Motor neuron (in vitro differentiated cells): ENCODE results near the gene THSD7B. TPM values are rescaled to one million over a fixed set of nuclear protein-coding genes. Genes with fewer than 3 reads are reported as not detected.

Experiments used
- ATAC-seq, 8 experiments: fragments of 200-7000 bp; cut with Tn5 transposase; replicated peaks in 6 of 8; 2 replicates each; pipeline ENCODE4 v1.8.0; 2021; ENCODE audit warnings: mild to moderate bottlenecking in 8 of 8, moderate library complexity in 8 of 8
- H3K27ac ChIP-seq, 2 donors: fragments of 250-450 bp; sonication (Bioruptor Pico); 2 replicates each; pipeline ENCODE4 v1.9.0; 2021; ENCODE audit warnings: antibody characterized with exemption in 2 of 2, mild to moderate bottlenecking in 2 of 2, moderate library complexity in 1 of 2
- H3K4me1 ChIP-seq, 2 donors: fragments of 250-450 bp; sonication (Bioruptor Pico); replicated peaks in 1 of 2; 2 replicates each; pipeline ENCODE4 v1.6.1; 2021; ENCODE audit warnings: antibody characterized with exemption in 2 of 2, mild to moderate bottlenecking in 2 of 2, moderate library complexity in 1 of 2
- H3K4me3 ChIP-seq, 5 donors: fragments of 250-450 bp; sonication (Bioruptor Pico); 2 replicates each; pipeline ENCODE4 v1.9.0; 2021; ENCODE audit warnings: antibody characterized with exemption in 5 of 5, mild to moderate bottlenecking in 5 of 5, moderate library complexity in 4 of 5
- WGBS, 10 experiments: fragments of 450-650 bp; shearing (Covaris generic); methylation state at CpG; one replicate each; pipeline ENCODE4 v1.0.0; 2022; 5-methylcytosine and 5-hydroxymethylcytosine counted together
- in situ Hi-C, 9 experiments: fragments of 400-800 bp; cut with MboI; loops; one replicate each; pipeline ENCODE4 v1.15.0; 2021; ENCODE audit warnings: low sequenced_read_pairs in 9 of 9, low pct_unique_long_range_greater_than_20kb in 2 of 9; ENCODE audit not compliant: unreplicated experiment in 9 of 9
- total RNA-seq, 8 experiments: library from RNA; unstranded; fragments of 300-600 nt; gene quantifications; 2 replicates each; pipeline versions ENCODE4 v1.2.3 to v1.2.4, GENCODE V29; 2022

THSD7B gene
- total RNA-seq, 8 experiments from 2014 or later: 0.13 to 1.4 (median 0.31) TPM

GRCh38 chr2:136828774-136829173, 63.4 kb downstream of the THSD7B start:
- ATAC-seq: no peak
- no peak overlapping the region for H3K4me3 ChIP-seq
- no peaks in the 10 kb centered on the region for H3K4me1 ChIP-seq
- no peak overlapping the region for H3K27ac ChIP-seq
- in situ Hi-C loops: no loop called here
- 0 to 100% (median 21%) methylated on average over 1 of the region's 1 CpG; no CpG with 5 or more reads in 2 of the 10 experiments for WGBS, 10 experiments

- H3K4me3 ChIP-seq: no peak overlapping the region
- in situ Hi-C loops: no loop called here
- WGBS, 10 experiments: 0% methylated on average over 1 of the region's 1 CpG; no CpG with 5 or more reads in 7 of the 10 experiments
- H3K27ac ChIP-seq: no peak overlapping the region
- no peak for ATAC-seq
- no peaks in the 10 kb centered on the region for H3K4me1 ChIP-seq
Observed at GRCh38 chr2:136844546-136844945, 79.2 kb downstream of the THSD7B start.

GRCh38 chr2:136858656-136859055, 93.3 kb downstream of the THSD7B start:
- H3K27ac ChIP-seq: no peak overlapping the region
- 0 to 82% (median 40%) methylated on average over 1 to 7 of the region's 7 CpGs; no CpG with 5 or more reads in 1 of the 10 experiments for WGBS, 10 experiments
- in situ Hi-C loops: no loop called here
- ATAC-seq: peak in 1 of 8 experiments; percentile 22
- no peaks in the 10 kb centered on the region for H3K4me1 ChIP-seq
- H3K4me3 ChIP-seq: no peak overlapping the region

- Histone ChIP-seq H3K27ac (no peak overlapping the region), H3K4me1 (no peaks in the 10 kb centered on the region), H3K4me3 (no peak overlapping the region)
- WGBS, 10 experiments: 0 to 75% (median 34%) methylated on average over 1 to 2 of the region's 2 CpGs; no CpG with 5 or more reads in 2 of the 10 experiments
- no peak for ATAC-seq
- in situ Hi-C loops: no loop called here
Observed at GRCh38 chr2:136860443-136860958, 95.2 kb downstream of the THSD7B start.

GRCh38 chr2:136863468-136863867, 98.1 kb downstream of the THSD7B start:
- Histone ChIP-seq H3K27ac (no peak overlapping the region), H3K4me1 (no peaks in the 10 kb centered on the region), H3K4me3 (no peak overlapping the region)
- in situ Hi-C loops: no loop called here
- no peak for ATAC-seq
- 0 to 100% (median 55%) methylated on average over 1 to 6 of the region's 6 CpGs; no CpG with 5 or more reads in 1 of the 10 experiments for WGBS, 10 experiments

- Histone ChIP-seq H3K27ac (no peak overlapping the region), H3K4me3 (no peak overlapping the region), H3K4me1 (no peaks in the 10 kb centered on the region)
- in situ Hi-C loops: no loop called here
- ATAC-seq: no peak
- 17 to 96% (median 72%) methylated on average over 1 to 4 of the region's 4 CpGs; no CpG with 5 or more reads in 1 of the 10 experiments for WGBS, 10 experiments
Observed at GRCh38 chr2:136863874-136864273, 98.5 kb downstream of the THSD7B start.

GRCh38 chr2:136871424-136871823, 106.1 kb downstream of the THSD7B start:
- 33 to 100% (median 71%) methylated on average over 1 of the region's 1 CpG; no CpG with 5 or more reads in 4 of the 10 experiments for WGBS, 10 experiments
- no peak overlapping the region for H3K4me3 ChIP-seq
- in situ Hi-C loops: no loop called here
- H3K27ac ChIP-seq: no peak overlapping the region
- no peak for ATAC-seq
- H3K4me1 ChIP-seq: no peaks in the 10 kb centered on the region

GRCh38 chr2:136874258-136874657, 108.9 kb downstream of the THSD7B start:
- H3K27ac ChIP-seq: no peak overlapping the region
- 3 to 100% (median 54%) methylated on average over 2 to 6 of the region's 6 CpGs for WGBS, 10 experiments
- in situ Hi-C loops: no loop called here
- H3K4me3 ChIP-seq: no peak overlapping the region
- no peaks in the 10 kb centered on the region for H3K4me1 ChIP-seq
- ATAC-seq: peak in 3 of 8 experiments; percentile 24 to 36 (median 33)

- Histone ChIP-seq H3K27ac (no peak overlapping the region), H3K4me1 (no peaks in the 10 kb centered on the region), H3K4me3 (no peak overlapping the region)
- 0 to 100% (median 72%) methylated on average over 1 of the region's 1 CpG for WGBS, 10 experiments
- in situ Hi-C loops: no loop called here
- ATAC-seq: no peak
Observed at GRCh38 chr2:136891100-136891499, 125.8 kb downstream of the THSD7B start.

- 0 to 100% (median 86%) methylated on average over 1 to 2 of the region's 2 CpGs for WGBS, 10 experiments
- in situ Hi-C loops: no loop called here
- Histone ChIP-seq H3K27ac (no peak overlapping the region), H3K4me3 (no peak overlapping the region), H3K4me1 (no peaks in the 10 kb centered on the region)
- no peak for ATAC-seq
Observed at GRCh38 chr2:136894007-136894634, 128.8 kb downstream of the THSD7B start.

GRCh38 chr2:136901732-136902131, 136.4 kb downstream of the THSD7B start:
- Histone ChIP-seq H3K27ac (no peak overlapping the region), H3K4me3 (no peak overlapping the region), H3K4me1 (no peaks in the 10 kb centered on the region)
- in situ Hi-C loops: no loop called here
- no peak for ATAC-seq
- WGBS, 10 experiments: 0 to 100% (median 85%) methylated on average over 1 to 4 of the region's 4 CpGs

GRCh38 chr2:136905779-136906178, 140.4 kb downstream of the THSD7B start:
- WGBS, 10 experiments: 0 to 75% (median 40%) methylated on average over 1 to 2 of the region's 2 CpGs; no CpG with 5 or more reads in 1 of the 10 experiments
- Histone ChIP-seq H3K4me3 (no peak overlapping the region), H3K4me1 (no peaks in the 10 kb centered on the region), H3K27ac (no peak overlapping the region)
- ATAC-seq: no peak
- in situ Hi-C loops: no loop called here

- ATAC-seq: no peak
- H3K4me1 ChIP-seq: no peaks in the 10 kb centered on the region
- in situ Hi-C loops: no loop called here
- no peak overlapping the region for H3K4me3 ChIP-seq
- H3K27ac ChIP-seq: no peak overlapping the region
- WGBS, 10 experiments: 0 to 71% (median 0%) methylated on average over 1 of the region's 1 CpG; no CpG with 5 or more reads in 5 of the 10 experiments
Observed at GRCh38 chr2:136909777-136910176, 144.4 kb downstream of the THSD7B start.

- no peak overlapping the region for H3K27ac ChIP-seq
- H3K4me3 ChIP-seq: no peak overlapping the region
- WGBS, 10 experiments: 0 to 100% (median 0%) methylated on average over 1 to 2 of the region's 2 CpGs; no CpG with 5 or more reads in 5 of the 10 experiments
- in situ Hi-C loops: no loop called here
- H3K4me1 ChIP-seq: no peaks in the 10 kb centered on the region
- no peak for ATAC-seq
Observed at GRCh38 chr2:136916131-136916530, 150.8 kb downstream of the THSD7B start.
